Ovary (tissue), 9 donors: ENCODE results near the gene CCNG2. TPM values are rescaled to one million over a fixed set of nuclear protein-coding genes. Genes with fewer than 3 reads are reported as not detected.

Source experiments
- DNase-seq, 5 donors: peaks; one replicate each; pipeline ENCODE4 v3.0.0-alpha.2; 2019 to 2020
- H3K27ac ChIP-seq, 2 donors: fragments of 200-600 bp; one replicate each; pipeline versions ENCODE4 v1.5.1 to v1.8.0; 2019 to 2022
- H3K27me3 ChIP-seq: fragments of 200-600 bp; one replicate; pipeline ENCODE4 v1.8.0; 2022
- H3K36me3 ChIP-seq: fragments of 200-600 bp; sonication (generic); one replicate; pipeline ENCODE4 v1.5.1; 2019
- H3K4me1 ChIP-seq: one replicate; pipeline ENCODE4 v1.8.1; 2013; ENCODE audit warnings: mild to moderate bottlenecking, moderate library complexity; ENCODE audit not compliant: insufficient read depth
- H3K4me3 ChIP-seq: fragments of 200-600 bp; sonication (generic); one replicate; pipeline ENCODE4 v1.5.1; 2017
- H3K9me3 ChIP-seq, 2 donors: fragments of 200-600 bp in 1 of 2; sonication (generic) in 1 of 2; one replicate each; pipeline versions ENCODE4 v1.5.1 to v1.8.1; 2013 to 2019; ENCODE audit warnings: mild to moderate bottlenecking in 1 of 2, moderate library complexity in 1 of 2
- CTCF ChIP-seq, 3 donors: fragments of 450-650 bp in 2 of 3; fragments of 200-600 bp in 1 of 3; IDR thresholded peaks; one replicate each; pipeline versions ENCODE4 v1.5.1 to v1.8.0; 2016 to 2022; ENCODE audit warnings: antibody characterized with exemption in 3 of 3, mild to moderate bottlenecking in 1 of 3
- EP300 ChIP-seq: sonication (generic); formaldehyde crosslinking; IDR thresholded peaks from one replicate; pipeline ENCODE4 v1.6.1; 2017; ENCODE audit warnings: antibody characterized with exemption
- POLR2A ChIP-seq: fragments of 450-650 bp; IDR thresholded peaks from one replicate; pipeline ENCODE4 v1.6.1; 2017; ENCODE audit warnings: antibody characterized with exemption, mild to moderate bottlenecking, moderate library complexity
- WGBS, 3 donors: extraction: QIAGEN DNeasy Blood & Tissue Kit in 1 of 3; methylation state at CpG; one replicate each; pipeline versions ENCODE4 v1.1.5 to v1.1.7; 2013 to 2017; 5-methylcytosine and 5-hydroxymethylcytosine counted together
- intact Hi-C, 4 donors: fragments of 100-400 bp; cut with DNase I; formaldehyde crosslinking; loops; one replicate each; pipeline versions ENCODE4 v1.11.0 to v1.15.1; 2022 to 2023
- polyA plus RNA-seq, 2 donors: library from polyadenylated mRNA; stranded (reverse); fragments of 200-250 nt in 1 of 2; fragments of 350-450 nt in 1 of 2; fragmentation: Illumina TruSeq in 1 of 2; extraction: RNeasy Lipid Tissue Mini Kit (QIAGEN cat#74804) in 1 of 2; gene quantifications; one replicate each; pipeline ENCODE4 v1.2.3, GENCODE V29; 2013 to 2014
- total RNA-seq, 7 donors: library from RNA; depleted of rRNA in 2 of 7; stranded (reverse); fragments of >200 nt in 2 of 7; fragmentation: NEBNext Ultra II Directional in 3 of 7; extraction: Animal tissue kit (Norgen Biotek cat#: 25700) in 3 of 7; gene quantifications; one replicate each; pipeline versions ENCODE4 v1.1.0 to v1.2.4, GENCODE V29; 2016 to 2023
- donor health status: DM: no; HTN: no; CAD: no; lungs with moderate emphysema.
- donor health status: DM: no; HTN: no; CAD: no.
- donor health status: Bipolar disorder and iron deficiency.
- donor health status: DM: yes; HTN: yes; CAD: no.
- donor health status: DM: no; HTN: no; CAD: no.
- donor health status: DM: yes; HTN: yes; CAD: no.

The CCNG2 gene
- total and polyA plus RNA-seq, 9 donors: 9.9 to 44.9 (median 22.7) TPM

GRCh38 chr4:77147079-77147782 is 9.8 kb upstream of the CCNG2 start:
- TF ChIP-seq POLR2A (no peak), CTCF (IDR thresholded peaks at IDR 0.05) (no peak), EP300 (no peak)
- no peak overlapping the region for H3K4me3 ChIP-seq
- H3K36me3 ChIP-seq: no peaks in the 10 kb centered on the region
- no peak for DNase-seq
- no peaks in the 10 kb centered on the region for H3K9me3 ChIP-seq
- 80 to 89% (median 85%) methylated on average over 5 of the region's 5 CpGs for whole genome bisulfite sequencing, 3 donors
- no peak overlapping the region for H3K27ac ChIP-seq
- intact Hi-C loops: no loop called here
- H3K4me1 ChIP-seq: no peaks in the 10 kb centered on the region
- H3K27me3 ChIP-seq: no peaks in the 10 kb centered on the region

- Histone ChIP-seq H3K4me3 (no peak overlapping the region), H3K36me3 (no peaks in the 10 kb centered on the region), H3K4me1 (no peaks in the 10 kb centered on the region), H3K9me3 (no peaks in the 10 kb centered on the region), H3K27ac (no peak overlapping the region), H3K27me3 (no peaks in the 10 kb centered on the region)
- WGBS, 3 donors: 90 to 95% (median 93%) methylated on average over 2 of the region's 2 CpGs
- intact Hi-C loops: no loop called here
- TF ChIP-seq POLR2A: no peak
- no peak for TF ChIP-seq EP300
- TF ChIP-seq CTCF (IDR thresholded peaks at IDR 0.05): no peak
- DNase-seq: no peak
Observed at GRCh38 chr4:77148078-77148477, 8.9 kb upstream of the CCNG2 start.

GRCh38 chr4:77149789-77150188 is 7.2 kb upstream of the CCNG2 start:
- intact Hi-C loops: no loop called here
- no peak for DNase-seq
- H3K9me3 ChIP-seq: no peaks in the 10 kb centered on the region
- H3K27ac ChIP-seq: no peak overlapping the region
- no peaks in the 10 kb centered on the region for H3K36me3 ChIP-seq
- WGBS, 3 donors: 88 to 92% (median 91%) methylated on average over 1 of the region's 1 CpG
- TF ChIP-seq EP300: no peak
- TF ChIP-seq CTCF (IDR thresholded peaks at IDR 0.05): no peak
- TF ChIP-seq POLR2A: no peak
- H3K4me1 ChIP-seq: no peaks in the 10 kb centered on the region
- H3K27me3 ChIP-seq: no peaks in the 10 kb centered on the region
- H3K4me3 ChIP-seq: no peak overlapping the region

- no peaks in the 10 kb centered on the region for H3K4me1 ChIP-seq
- no peak overlapping the region for H3K4me3 ChIP-seq
- 73 to 81% (median 77%) methylated on average over 6 of the region's 6 CpGs for WGBS, 3 donors
- H3K9me3 ChIP-seq: no peaks in the 10 kb centered on the region
- TF ChIP-seq EP300: no peak
- no peak for TF ChIP-seq CTCF (IDR thresholded peaks at IDR 0.05)
- no peak for TF ChIP-seq POLR2A
- intact Hi-C loops: no loop called here
- no peaks in the 10 kb centered on the region for H3K27me3 ChIP-seq
- DNase-seq: no peak
- H3K27ac ChIP-seq: no peak overlapping the region
- H3K36me3 ChIP-seq: no peaks in the 10 kb centered on the region
Observed at GRCh38 chr4:77151241-77151640, 5.8 kb upstream of the CCNG2 start.
